Panc1 (cell line): ENCODE data around the gene APOL6. TPM values are rescaled to one million over a fixed set of nuclear protein-coding genes. Genes with fewer than 3 reads are reported as not detected.

Source experiments
- ATAC-seq: fragments of 200-7000 bp; cut with Tn5 transposase; 2 replicates; pipeline ENCODE4 v1.9.1; 2020; ENCODE audit warnings: mild to moderate bottlenecking, moderate library complexity
- BruUV-seq: library from RNA; stranded (reverse); fragments of 400-500 nt; replicated peaks from 2 replicates; lab custom pipeline; 2021; lab: Mats Ljungman, UMichigan
- CTCF ChIA-PET: fragments of 300-600 bp; sonication (Branson Sonifier 250); formaldehyde crosslinking; loops from one replicate; lab custom pipeline; 2022; ENCODE audit warnings: antibody characterized with exemption; lab: Charles Lee
- POLR2A ChIA-PET: fragments of 300-600 bp; sonication (Branson Sonifier 250); formaldehyde crosslinking; loops from one replicate; lab custom pipeline; 2022; ENCODE audit warnings: antibody characterized with exemption; lab: Charles Lee
- DNase-seq: peaks from one replicate; pipeline ENCODE4 v3.0.0-alpha.2; 2010; ENCODE audit warnings: low read depth, low spot score
- H3K27ac ChIP-seq: 2 replicates; pipeline ENCODE4 v1.5.1; 2011; ENCODE audit warnings: mild to moderate bottlenecking, low read length, inconsistent platforms
- H3K27me3 ChIP-seq: fragments of 200-500 bp; sonication (Bioruptor generic); 2 replicates; pipeline ENCODE4 v1.6.0; 2014; ENCODE audit warnings: low read length, inconsistent platforms; ENCODE audit not compliant: control insufficient read depth, insufficient read depth
- H3K36me3 ChIP-seq: fragments of 200-500 bp; sonication (Bioruptor generic); 2 replicates; pipeline ENCODE4 v1.5.1; 2014; ENCODE audit warnings: inconsistent platforms, mild to moderate bottlenecking, low read length, moderate library complexity; ENCODE audit not compliant: control insufficient read depth, insufficient read depth
- H3K4me1 ChIP-seq: 2 replicates; pipeline ENCODE4 v1.5.1; 2011; ENCODE audit warnings: inconsistent platforms, mild to moderate bottlenecking, low read length, moderate library complexity; ENCODE audit not compliant: control insufficient read depth, insufficient read depth
- H3K4me3 ChIP-seq, 2 experiments: 2 replicates each; pipeline ENCODE4 v1.5.1; 2011 to 2012; ENCODE audit warnings: low read depth in 2 of 2, low read length in 2 of 2, mild to moderate bottlenecking in 2 of 2, inconsistent platforms in 1 of 2, moderate library complexity in 1 of 2
- H3K9me3 ChIP-seq: fragments of 200-500 bp; sonication (Bioruptor generic); 2 replicates; pipeline ENCODE4 v1.5.1; 2014; ENCODE audit warnings: low read depth, mild to moderate bottlenecking, inconsistent platforms, low read length, moderate library complexity; ENCODE audit not compliant: control insufficient read depth, insufficient read depth
- CTCF ChIP-seq: fragments of 450-650 bp; IDR thresholded peaks from 2 replicates; pipeline ENCODE4 v1.5.1; 2017; ENCODE audit warnings: mild to moderate bottlenecking
- POLR2AphosphoS5 ChIP-seq: IDR thresholded peaks from 2 replicates; pipeline ENCODE4 v1.6.1; 2012; ENCODE audit warnings: mild to moderate bottlenecking, low read depth, low read length, moderate library complexity
- REST ChIP-seq, 2 experiments: IDR thresholded peaks; 2 replicates each; pipeline ENCODE4 v1.6.1; 2011 to 2012; ENCODE audit warnings: low read depth in 2 of 2, control low read depth in 1 of 2, low read length in 1 of 2, mild to moderate bottlenecking in 1 of 2, moderate library complexity in 1 of 2; ENCODE audit not compliant: insufficient read depth in 1 of 2
- SIN3A ChIP-seq: IDR thresholded peaks from 2 replicates; pipeline ENCODE4 v1.6.1; 2012; ENCODE audit warnings: low read depth, mild to moderate bottlenecking, low read length, moderate library complexity, borderline replicate concordance; ENCODE audit not compliant: insufficient read depth
- TCF7L2 ChIP-seq: IDR thresholded peaks from 2 replicates; pipeline ENCODE4 v1.6.1; 2011; ENCODE audit warnings: mild to moderate bottlenecking, low read depth, low read length, inconsistent platforms
- in situ Hi-C: cut with HindIII; loops from 2 replicates; pipeline ENCODE4 v1.10.0; 2016; ENCODE audit warnings: low sequenced_read_pairs, low pct_unique_long_range_greater_than_20kb
- intact Hi-C: fragments of 100-400 bp; cut with micrococcal nuclease; formaldehyde crosslinking; loops from one replicate; pipeline ENCODE4 v1.10.0; 2022; ENCODE audit not compliant: unreplicated experiment
- total RNA-seq: library from RNA; stranded (reverse); gene quantifications from one replicate; pipeline ENCODE4 v1.2.1, GENCODE V29; 2021; ENCODE audit not compliant: unreplicated experiment

APOL6 gene
- total RNA-seq, 1 experiment from 2014 or later = 16.4 TPM

GRCh38 chr22:35649026-35649553 is 844 bp downstream of the APOL6 start:
- Histone ChIP-seq H3K27me3 (no peaks in the 10 kb centered on the region), H3K36me3 (no peaks in the 10 kb centered on the region), H3K4me3 (peak overlapping the region; percentile 57 to 64), H3K4me1 (peaks cover 22% of the 10 kb centered on the region), H3K27ac (peak overlapping the region; percentile 99), H3K9me3 (no peaks in the 10 kb centered on the region)
- no peak for ATAC-seq
- DNase-seq = no peak
- ChIA-PET POLR2A (interaction anchor here (0.6 to 1.2 kb wide), 2 partner anchors 16 to 228 kb away, joined by 3 to 11 read pairs; no protein-coding TSS in a partner anchor), CTCF (interaction anchor here (0.7 kb wide), 1 partner anchor 14 kb away, joined by 5 read pairs; no protein-coding TSS in a partner anchor)
- no TSS peak for BruUV-seq
- TF ChIP-seq TCF7L2 (no peak), POLR2AphosphoS5 (no peak), REST (IDR thresholded peaks at IDR 0.05; ENCODE audit: insufficient read depth in 1 of 2, low read depth in 2 of 2, low read length in 1 of 2) (no peak), SIN3A (no peak), CTCF (no peak)
- in situ Hi-C loops (no loop called here), intact Hi-C loops (no loop called here)

- Histone ChIP-seq H3K9me3 (no peaks in the 10 kb centered on the region), H3K36me3 (no peaks in the 10 kb centered on the region), H3K27ac (peak overlapping the region; percentile 99), H3K27me3 (no peaks in the 10 kb centered on the region), H3K4me3 (peak overlapping the region; percentile 57 to 64), H3K4me1 (peaks cover 22% of the 10 kb centered on the region)
- intact Hi-C loops = no loop called here
- CTCF ChIA-PET = interaction anchor here (0.7 kb wide), 1 partner anchor 13 kb away, joined by 5 read pairs; no protein-coding TSS in a partner anchor
- DNase-seq (no peak), ATAC-seq (no peak)
- POLR2A ChIA-PET = interaction anchor here (1.2 kb wide), 1 partner anchor 15 kb away, joined by 3 read pairs; no protein-coding TSS in a partner anchor
- in situ Hi-C loops = no loop called here
- BruUV-seq = no TSS peak
- TF ChIP-seq POLR2AphosphoS5 = no peak
- TF ChIP-seq CTCF = no peak
- no peak for TF ChIP-seq TCF7L2
- TF ChIP-seq REST (IDR thresholded peaks at IDR 0.05; ENCODE audit: insufficient read depth in 1 of 2, low read depth in 2 of 2, low read length in 1 of 2) = no peak
- no peak for TF ChIP-seq SIN3A
Measured at GRCh38 chr22:35649636-35650250, 1.5 kb downstream of the APOL6 start.
